VCaP (cell line): Measurements from ENCODE around the gene HES1.

ENCODE experiments used
- H3K27ac ChIP-seq: fragments of 450-650 bp; 2 replicates; pipeline ENCODE4 v1.5.1; 2017
- CTCF ChIP-seq: fragments of 450-650 bp; conservative IDR thresholded peaks from 2 replicates; pipeline ENCODE4 v1.5.1; 2017; ENCODE audit warnings: mild to moderate bottlenecking, moderate library complexity

Gene HES1

GRCh38 chr3:194174980-194175379, 39.0 kb downstream of the HES1 start:
- TF ChIP-seq CTCF = no peak
- H3K27ac ChIP-seq = no peak overlapping the region

GRCh38 chr3:194176274-194176991, 40.5 kb downstream of the HES1 start:
- H3K27ac ChIP-seq = peak overlapping the region; percentile 24; the same call in 1 of the 2 replicates
- TF ChIP-seq CTCF = no peak

GRCh38 chr3:194177141-194177540, 41.2 kb downstream of the HES1 start:
- peak overlapping the region; percentile 24; the same call in 1 of the 2 replicates for H3K27ac ChIP-seq
- TF ChIP-seq CTCF = no peak

GRCh38 chr3:194178128-194178527, 42.2 kb downstream of the HES1 start:
- TF ChIP-seq CTCF = no peak
- no peak overlapping the region for H3K27ac ChIP-seq

GRCh38 chr3:194178669-194179068, 42.7 kb downstream of the HES1 start:
- TF ChIP-seq CTCF = no peak
- H3K27ac ChIP-seq = no peak overlapping the region

GRCh38 chr3:194180570-194180969, 44.6 kb downstream of the HES1 start:
- H3K27ac ChIP-seq = no peak overlapping the region
- no peak for TF ChIP-seq CTCF

- no peak for TF ChIP-seq CTCF
- H3K27ac ChIP-seq = peak overlapping the region; percentile 84
Observed at GRCh38 chr3:194181612-194182529, 45.9 kb downstream of the HES1 start.
